Smooth muscle cell (in vitro differentiated cells): ENCODE data around the gene OR5B2. TPM values are rescaled to one million over a fixed set of nuclear protein-coding genes. Genes with fewer than 3 reads are reported as not detected.

Experiments used
- DNase-seq: peaks from one replicate; lab custom pipeline; 2025; ENCODE audit not compliant: unreplicated experiment; lab: John Stamatoyannopoulos, UW
- H2AFZ ChIP-seq: fragments of 200-600 bp; sonication (generic); 2 replicates; pipeline ENCODE4 v1.6.0; 2016; ENCODE audit warnings: antibody characterized with exemption, low read depth, mild to moderate bottlenecking
- H3F3A ChIP-seq: fragments of 200-600 bp; sonication (generic); 2 replicates; pipeline ENCODE4 v1.6.0; 2017; ENCODE audit warnings: antibody characterized with exemption, low read depth
- H3K27ac ChIP-seq: fragments of 200-600 bp; sonication (generic); 2 replicates; pipeline ENCODE4 v1.5.1; 2016; ENCODE audit warnings: low read depth, mild to moderate bottlenecking
- H3K27me3 ChIP-seq: fragments of 200-600 bp; sonication (generic); 2 replicates; pipeline ENCODE4 v1.6.1; 2016; ENCODE audit warnings: low read depth, mild to moderate bottlenecking
- H3K36me3 ChIP-seq: fragments of 200-600 bp; sonication (generic); 2 replicates; pipeline ENCODE4 v1.5.1; 2016; ENCODE audit warnings: low read depth
- H3K4me1 ChIP-seq: fragments of 200-600 bp; sonication (generic); 2 replicates; pipeline ENCODE4 v1.5.1; 2016; ENCODE audit warnings: low read depth
- H3K4me2 ChIP-seq: fragments of 200-600 bp; sonication (generic); 2 replicates; pipeline ENCODE4 v1.6.0; 2016; ENCODE audit warnings: mild to moderate bottlenecking
- H3K4me3 ChIP-seq: fragments of 200-600 bp; sonication (generic); 2 replicates; pipeline ENCODE4 v1.5.1; 2016; ENCODE audit warnings: mild to moderate bottlenecking
- H3K79me2 ChIP-seq: fragments of 200-600 bp; sonication (generic); 2 replicates; pipeline ENCODE4 v1.6.0; 2016; ENCODE audit warnings: low read depth, mild to moderate bottlenecking
- H3K9ac ChIP-seq: fragments of 200-600 bp; sonication (generic); 2 replicates; pipeline ENCODE4 v1.6.0; 2016; ENCODE audit warnings: low read depth
- H3K9me3 ChIP-seq: fragments of 200-600 bp; sonication (generic); replicated peaks from 2 replicates; pipeline ENCODE4 v1.5.1; 2016; ENCODE audit warnings: low read depth
- H4K20me1 ChIP-seq: fragments of 200-600 bp; sonication (generic); 2 replicates; pipeline ENCODE4 v1.6.0; 2016; ENCODE audit warnings: low read depth
- WGBS: methylation state at CpG from one replicate; pipeline ENCODE4 v1.1.7; 2016; ENCODE audit warnings: low lambda C conversion rate; 5-methylcytosine and 5-hydroxymethylcytosine counted together
- polyA plus RNA-seq: library from polyadenylated mRNA; unstranded; fragments of >200 nt; fragmentation: Nextera tagmentation; extraction: Ambion mirVana; gene quantifications from 2 replicates; pipeline ENCODE4 v1.2.1, GENCODE V29; 2016
- total RNA-seq: library from RNA; depleted of rRNA; stranded (reverse); fragments of >200 nt; gene quantifications from 2 replicates; pipeline ENCODE4 v1.2.3, GENCODE V29; 2014
- TF ChIP-seq, protein P1 (sequence below): fragments of 200-600 bp; sonication (generic); IDR thresholded peaks from 2 replicates; pipeline ENCODE4 v1.5.1; 2017; ENCODE audit warnings: borderline replicate concordance, mild to moderate bottlenecking, antibody characterized with exemption; ENCODE audit not compliant: insufficient read depth, poor library complexity, severe bottlenecking

Gene OR5B2
- total and polyA plus RNA-seq, 2 experiments from 2014 or later: not detected

DNA sequence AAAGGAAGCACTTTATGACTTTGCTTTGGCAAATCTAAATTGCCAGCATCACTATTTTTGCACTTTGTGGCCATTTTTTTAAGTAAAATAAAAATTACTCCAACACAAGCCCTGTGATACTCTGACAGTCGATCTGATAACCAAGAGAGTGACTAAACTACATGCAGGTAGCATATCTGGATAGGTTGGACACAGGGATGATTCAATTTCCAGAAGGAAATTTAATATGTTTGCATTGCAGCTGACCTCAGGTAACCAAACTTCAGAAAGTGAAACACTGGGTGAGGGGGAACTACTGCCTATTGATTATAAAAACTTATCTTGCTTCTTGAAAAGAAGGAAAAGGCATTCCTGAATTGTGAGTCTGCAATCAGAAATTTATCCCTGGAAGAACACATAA, 35.2 kb downstream of the OR5B2 start:
- no peaks in the 10 kb centered on the region for H3K27me3 ChIP-seq
- no peak overlapping the region for H3K4me3 ChIP-seq
- H2AFZ ChIP-seq: no peak overlapping the region
- TF ChIP-seq, protein P1, sequence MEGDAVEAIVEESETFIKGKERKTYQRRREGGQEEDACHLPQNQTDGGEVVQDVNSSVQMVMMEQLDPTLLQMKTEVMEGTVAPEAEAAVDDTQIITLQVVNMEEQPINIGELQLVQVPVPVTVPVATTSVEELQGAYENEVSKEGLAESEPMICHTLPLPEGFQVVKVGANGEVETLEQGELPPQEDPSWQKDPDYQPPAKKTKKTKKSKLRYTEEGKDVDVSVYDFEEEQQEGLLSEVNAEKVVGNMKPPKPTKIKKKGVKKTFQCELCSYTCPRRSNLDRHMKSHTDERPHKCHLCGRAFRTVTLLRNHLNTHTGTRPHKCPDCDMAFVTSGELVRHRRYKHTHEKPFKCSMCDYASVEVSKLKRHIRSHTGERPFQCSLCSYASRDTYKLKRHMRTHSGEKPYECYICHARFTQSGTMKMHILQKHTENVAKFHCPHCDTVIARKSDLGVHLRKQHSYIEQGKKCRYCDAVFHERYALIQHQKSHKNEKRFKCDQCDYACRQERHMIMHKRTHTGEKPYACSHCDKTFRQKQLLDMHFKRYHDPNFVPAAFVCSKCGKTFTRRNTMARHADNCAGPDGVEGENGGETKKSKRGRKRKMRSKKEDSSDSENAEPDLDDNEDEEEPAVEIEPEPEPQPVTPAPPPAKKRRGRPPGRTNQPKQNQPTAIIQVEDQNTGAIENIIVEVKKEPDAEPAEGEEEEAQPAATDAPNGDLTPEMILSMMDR: no peak
- no peak for DNase-seq
- 41% methylated on average over 1 of the region's 1 CpG for WGBS
- no peak overlapping the region for H3K4me2 ChIP-seq
- H3K4me1 ChIP-seq: no peaks in the 10 kb centered on the region
- H3K79me2 ChIP-seq: no peaks in the 10 kb centered on the region
- no peak overlapping the region for H3K9ac ChIP-seq
- H3K9me3 ChIP-seq: peaks cover 8% of the 10 kb centered on the region
- H3K27ac ChIP-seq: no peak overlapping the region
- no peaks in the 10 kb centered on the region for H3F3A ChIP-seq
- no peaks in the 10 kb centered on the region for H4K20me1 ChIP-seq
- no peaks in the 10 kb centered on the region for H3K36me3 ChIP-seq

DNA sequence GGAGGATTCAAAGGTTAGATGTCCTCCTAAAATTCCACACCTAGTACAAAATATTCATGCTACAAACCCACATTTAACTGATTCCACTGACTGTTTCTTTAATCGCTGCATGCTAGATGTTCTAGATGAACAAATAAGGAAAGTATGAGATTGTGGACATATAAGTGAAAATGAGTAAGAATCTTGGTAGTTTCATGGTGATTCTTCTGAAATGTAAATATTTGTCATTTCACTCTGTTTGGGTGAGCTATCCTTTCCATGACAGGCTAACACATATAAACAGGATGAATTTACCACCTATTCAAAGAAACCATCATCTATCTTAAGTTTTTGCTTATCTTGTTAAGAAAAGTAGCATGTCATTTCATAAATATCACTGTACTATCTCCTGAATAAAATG, 36.0 kb downstream of the OR5B2 start:
- no peaks in the 10 kb centered on the region for H3K4me1 ChIP-seq
- no peaks in the 10 kb centered on the region for H3K79me2 ChIP-seq
- DNase-seq: no peak
- no peak overlapping the region for H3K4me3 ChIP-seq
- no peaks in the 10 kb centered on the region for H3K36me3 ChIP-seq
- H2AFZ ChIP-seq: no peak overlapping the region
- no peaks in the 10 kb centered on the region for H3F3A ChIP-seq
- TF ChIP-seq, protein P1: no peak
- peaks cover 8% of the 10 kb centered on the region for H3K9me3 ChIP-seq
- H3K4me2 ChIP-seq: no peak overlapping the region
- H4K20me1 ChIP-seq: no peaks in the 10 kb centered on the region
- no peak overlapping the region for H3K9ac ChIP-seq
- no peaks in the 10 kb centered on the region for H3K27me3 ChIP-seq
- H3K27ac ChIP-seq: no peak overlapping the region
- WGBS: 87% methylated on average over 1 of the region's 1 CpG

DNA sequence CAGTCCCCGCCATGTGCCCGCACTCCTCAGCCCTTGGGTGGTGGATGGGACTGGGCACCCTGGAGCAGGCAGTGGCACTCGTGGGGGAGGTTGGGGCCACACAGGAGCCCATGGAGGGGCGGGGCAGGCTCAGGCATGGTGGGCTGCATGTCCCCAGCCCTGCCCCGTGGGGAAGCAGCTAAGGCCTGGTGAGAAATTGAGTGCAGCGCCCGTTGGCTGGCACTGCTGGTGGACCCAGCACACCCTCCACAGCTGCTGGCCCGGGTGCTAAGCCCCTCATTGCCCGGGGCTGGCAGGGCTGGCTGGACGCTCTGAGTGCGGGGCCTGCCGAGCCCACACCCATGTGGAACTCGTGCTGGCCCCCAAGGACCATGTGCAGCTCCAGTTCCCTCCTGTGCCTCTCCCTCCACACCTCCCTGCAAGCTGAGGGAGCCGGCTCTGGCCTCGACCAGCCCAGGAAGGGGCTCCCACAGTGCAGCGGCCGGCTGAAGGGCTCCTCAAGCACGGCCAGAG, 37.3 kb downstream of the OR5B2 start:
- peaks cover 8% of the 10 kb centered on the region for H3K9me3 ChIP-seq
- WGBS: 83% methylated on average over 13 of the region's 18 CpGs
- no peaks in the 10 kb centered on the region for H3K4me1 ChIP-seq
- H3K36me3 ChIP-seq: no peaks in the 10 kb centered on the region
- TF ChIP-seq, protein P1: no peak
- H2AFZ ChIP-seq: no peak overlapping the region
- no peaks in the 10 kb centered on the region for H3K79me2 ChIP-seq
- H3K27me3 ChIP-seq: no peaks in the 10 kb centered on the region
- no peaks in the 10 kb centered on the region for H3F3A ChIP-seq
- no peaks in the 10 kb centered on the region for H4K20me1 ChIP-seq
- H3K9ac ChIP-seq: no peak overlapping the region
- no peak for DNase-seq
- no peak overlapping the region for H3K27ac ChIP-seq
- H3K4me2 ChIP-seq: no peak overlapping the region
- H3K4me3 ChIP-seq: no peak overlapping the region

Other genes with a start within 250 kb of the OR5B2 start
- gene OR9Q2, start 239.1 kb downstream of the OR5B2 start, total RNA-seq: not detected in 2 replicates
- gene OR9Q2, start 239.1 kb downstream of the OR5B2 start, polyA plus RNA-seq: not detected in 2 replicates
- not detected in 2 replicates for gene OR1S2, start 224.0 kb downstream of the OR5B2 start, total RNA-seq
- not detected in 2 replicates for gene OR1S2, start 224.0 kb downstream of the OR5B2 start, polyA plus RNA-seq
- gene OR1S1, start 215.4 kb downstream of the OR5B2 start, total RNA-seq: not detected in 2 replicates
- not detected in 2 replicates for gene OR1S1, start 215.4 kb downstream of the OR5B2 start, polyA plus RNA-seq
- not detected in 2 replicates for gene OR10Q1, start 199.2 kb downstream of the OR5B2 start, total RNA-seq
- not detected in 2 replicates for gene OR10Q1, start 199.2 kb downstream of the OR5B2 start, polyA plus RNA-seq
- gene OR10W1, start 159.9 kb downstream of the OR5B2 start, total RNA-seq: not detected in 2 replicates
- gene OR10W1, start 159.9 kb downstream of the OR5B2 start, polyA plus RNA-seq: not detected in 2 replicates
- gene OR5B17, start 69.1 kb downstream of the OR5B2 start, total RNA-seq: not detected in 2 replicates
- not detected in 2 replicates for gene OR5B17, start 69.1 kb downstream of the OR5B2 start, polyA plus RNA-seq
- gene OR5B3, start 21.2 kb downstream of the OR5B2 start, total RNA-seq: not detected in 2 replicates
- gene OR5B3, start 21.2 kb downstream of the OR5B2 start, polyA plus RNA-seq: not detected in 2 replicates
- gene OR5B12, start 14.1 kb upstream of the OR5B2 start, total RNA-seq: not detected in 2 replicates
- not detected in 2 replicates for gene OR5B12, start 14.1 kb upstream of the OR5B2 start, polyA plus RNA-seq
- gene OR5B21, start 80.0 kb upstream of the OR5B2 start, total RNA-seq: not detected in 2 replicates
- not detected in 2 replicates for gene OR5B21, start 80.0 kb upstream of the OR5B2 start, polyA plus RNA-seq
- gene LPXN, start 147.7 kb upstream of the OR5B2 start, total RNA-seq: 1.9 and 2.1 TPM in 2 replicates
- gene LPXN, start 147.7 kb upstream of the OR5B2 start, polyA plus RNA-seq: 2.7 and 4.0 TPM in 2 replicates
- gene ZFP91, start 150.9 kb upstream of the OR5B2 start, total RNA-seq: 43.0 and 47.4 TPM in 2 replicates
- gene ZFP91, start 150.9 kb upstream of the OR5B2 start, polyA plus RNA-seq: 14.5 and 16.9 TPM in 2 replicates
- 2.2 and 3.9 TPM in 2 replicates for gene CNTF, start 194.5 kb upstream of the OR5B2 start, total RNA-seq
- gene CNTF, start 194.5 kb upstream of the OR5B2 start, polyA plus RNA-seq: 0.45 and 0.66 TPM in 2 replicates